GM23338 (cell line): ENCODE results near the gene NOC2L. TPM values are rescaled to one million over a fixed set of nuclear protein-coding genes. Genes with fewer than 3 reads are reported as not detected.
A peak's percentile ranks its signal among the peaks of the same experiment; 100 is the strongest.

Experiments used
- ATAC-seq: fragments of 200-7000 bp; cut with Tn5 transposase; 3 replicates; pipeline ENCODE4 v1.9.1; 2020
- DNase-seq: peaks from one replicate; pipeline ENCODE4 v3.0.0-alpha.2; 2015; ENCODE audit warnings: low spot score
- H2AFZ ChIP-seq: fragments of 200-600 bp; sonication (generic); 2 replicates; pipeline ENCODE4 v1.8.0; 2016; ENCODE audit warnings: antibody characterized with exemption, mild to moderate bottlenecking, moderate library complexity
- H3F3A ChIP-seq: fragments of 200-600 bp; sonication (generic); replicated peaks from 2 replicates; pipeline ENCODE4 v1.8.0; 2017; ENCODE audit warnings: antibody characterized with exemption, mixed run types, low read depth
- H3K27ac ChIP-seq: fragments of 200-600 bp; sonication (generic); 2 replicates; pipeline ENCODE4 v1.6.1; 2016; ENCODE audit warnings: low read depth
- H3K27me3 ChIP-seq: fragments of 200-600 bp; sonication (generic); 2 replicates; pipeline ENCODE4 v1.8.0; 2016; ENCODE audit warnings: mild to moderate bottlenecking, mixed run types, moderate library complexity; ENCODE audit not compliant: insufficient read depth
- H3K36me3 ChIP-seq: fragments of 200-600 bp; sonication (generic); 2 replicates; pipeline ENCODE4 v1.8.0; 2016; ENCODE audit warnings: mild to moderate bottlenecking; ENCODE audit not compliant: insufficient read depth
- H3K4me1 ChIP-seq: fragments of 200-600 bp; sonication (generic); 2 replicates; pipeline ENCODE4 v1.8.0; 2016; ENCODE audit warnings: mild to moderate bottlenecking, moderate library complexity; ENCODE audit not compliant: insufficient read depth
- H3K4me2 ChIP-seq: fragments of 200-600 bp; sonication (generic); 2 replicates; pipeline ENCODE4 v1.7.1; 2017; ENCODE audit warnings: mixed run types
- H3K4me3 ChIP-seq: fragments of 200-600 bp; sonication (generic); 2 replicates; pipeline ENCODE4 v1.6.1; 2016; ENCODE audit warnings: mixed run types
- H3K79me2 ChIP-seq: fragments of 200-600 bp; sonication (generic); replicated peaks from 2 replicates; pipeline ENCODE4 v1.8.0; 2017; ENCODE audit warnings: mild to moderate bottlenecking; ENCODE audit not compliant: insufficient read depth
- H3K9me2 ChIP-seq: fragments of 200-600 bp; sonication (generic); 2 replicates; pipeline ENCODE4 v1.8.0; 2017; ENCODE audit not compliant: insufficient read depth
- H4K20me1 ChIP-seq: fragments of 200-600 bp; sonication (generic); replicated peaks from 2 replicates; pipeline ENCODE4 v1.8.0; 2017; ENCODE audit warnings: mild to moderate bottlenecking; ENCODE audit not compliant: insufficient read depth
- H3K27ac Mint-ChIP-seq: 2 replicates; pipeline ENCODE4 v1.8.0; 2020; ENCODE audit warnings: inconsistent platforms, mild to moderate bottlenecking, moderate library complexity, mixed read lengths
- H3K27me3 Mint-ChIP-seq: 3 replicates; pipeline ENCODE4 v1.8.0; 2022; ENCODE audit warnings: low read depth, mild to moderate bottlenecking, moderate library complexity, mixed read lengths, inconsistent platforms; ENCODE audit not compliant: insufficient read depth, poor library complexity
- H3K36me3 Mint-ChIP-seq: 3 replicates; pipeline ENCODE4 v1.8.0; 2021; ENCODE audit warnings: low read depth, mild to moderate bottlenecking, inconsistent platforms, moderate library complexity, mixed read lengths
- H3K4me1 Mint-ChIP-seq: 3 replicates; pipeline ENCODE4 v1.8.0; 2020; ENCODE audit warnings: mild to moderate bottlenecking, inconsistent platforms, mixed read lengths
- H3K4me3 Mint-ChIP-seq: 3 replicates; pipeline ENCODE4 v1.8.0; 2021; ENCODE audit warnings: moderate library complexity, mild to moderate bottlenecking, inconsistent platforms, mixed read lengths
- H3K9me3 Mint-ChIP-seq: 3 replicates; pipeline ENCODE4 v1.8.0; 2020; ENCODE audit warnings: moderate library complexity, mild to moderate bottlenecking, inconsistent platforms, mixed read lengths
- EZH2 ChIP-seq: fragments of 200-600 bp; sonication (generic); IDR thresholded peaks from one replicate; pipeline ENCODE4 v1.8.0; 2017; ENCODE audit warnings: antibody characterized with exemption, mild to moderate bottlenecking, low read depth; ENCODE audit not compliant: unreplicated experiment
- EZH2phosphoT487 ChIP-seq: fragments of 200-600 bp; sonication (generic); IDR thresholded peaks from one replicate; pipeline ENCODE4 v1.8.1; 2018; ENCODE audit warnings: antibody characterized with exemption; ENCODE audit not compliant: unreplicated experiment
- ZNF331 ChIP-seq: fragments of 250-450 bp; sonication (Bioruptor Pico); IDR thresholded peaks from 2 replicates; pipeline ENCODE4 v1.5.0; 2020; ENCODE audit warnings: low read depth, mild to moderate bottlenecking, moderate library complexity
- ZNF462 ChIP-seq: fragments of 250-450 bp; sonication (Bioruptor Pico); IDR thresholded peaks from 2 replicates; pipeline ENCODE4 v1.5.0; 2020; ENCODE audit warnings: mild to moderate bottlenecking, moderate library complexity
- polyA plus RNA-seq: library from polyadenylated mRNA; unstranded; fragments of >200 nt; fragmentation: Nextera tagmentation; extraction: Ambion mirVana; gene quantifications from 2 replicates; pipeline ENCODE4 v1.2.1, GENCODE V29; 2016
- total RNA-seq: library from RNA; depleted of rRNA; stranded (reverse); fragments of >200 nt; shearing (Covaris generic); gene quantifications from 2 replicates; pipeline ENCODE4 v1.2.3, GENCODE V29; 2014

Gene NOC2L
- total and polyA plus RNA-seq, 2 experiments from 2014 or later, result 79.3 to 125 TPM

- peaks cover 66% of the 10 kb centered on the region for H3K27me3 Mint-ChIP-seq
- Histone ChIP-seq H3F3A (0 out of 2 replicates have a peak, but pooled peaks cover 3% of the 10 kb centered on the region), H2AFZ (no peak overlapping the region), H4K20me1 (no peaks in the 10 kb centered on the region; the same call in 1 of the 2 replicates), H3K27me3 (peaks cover 88% of the 10 kb centered on the region), H3K4me2 (peak overlapping the region; percentile 79), H3K4me3 (peak overlapping the region; percentile 55), H3K36me3 (0 out of 2 replicates have a peak, but pooled peaks cover 3% of the 10 kb centered on the region), H3K4me1 (peaks cover 5% of the 10 kb centered on the region; the same call in 1 of the 2 replicates), H3K79me2 (no peaks in the 10 kb centered on the region), H3K27ac (no peak overlapping the region), H3K9me2 (no peaks in the 10 kb centered on the region)
- no peak overlapping the region for H3K27ac Mint-ChIP-seq
- peak; percentile 4 for ATAC-seq
- H3K36me3 Mint-ChIP-seq, result peaks cover 5% of the 10 kb centered on the region; the same call in 2 of the 3 replicates
- peaks cover 3% of the 10 kb centered on the region; the same call in 1 of the 3 replicates for H3K9me3 Mint-ChIP-seq
- H3K4me3 Mint-ChIP-seq, result peak overlapping the region; percentile 51
- DNase-seq, result peak; percentile 60
- peaks cover 11% of the 10 kb centered on the region; the same call in 2 of the 3 replicates for H3K4me1 Mint-ChIP-seq
- TF ChIP-seq EZH2phosphoT487 (peak; percentile 57), ZNF462 (CRISPR knock-in tag) (no peak), ZNF331 (CRISPR knock-in tag) (no peak), EZH2 (peak; percentile 72)
Observed at GRCh38 chr1:940107-941014, 18.7 kb downstream of the NOC2L start.
